Caki2 (cell line): Measurements from ENCODE around the gene TMC1. TPM values are rescaled to one million over a fixed set of nuclear protein-coding genes. Genes with fewer than 3 reads are reported as not detected.
"Not testable (repeated sequence)": the region's sequence is repeated elsewhere in the genome, so short reads cannot be mapped to it uniquely, and the experiment has no call there.

Experiments used
- DNase-seq: peaks from one replicate; pipeline ENCODE4 v3.0.0-alpha.2; 2015; ENCODE audit warnings: low read depth
- in situ Hi-C: cut with HindIII; loops from 2 replicates; pipeline ENCODE4 v1.10.0; 2016; ENCODE audit warnings: low sequenced_read_pairs, low pct_unique_long_range_greater_than_20kb, mixed read lengths
- total RNA-seq: library from RNA; depleted of rRNA; stranded (reverse); fragments of >200 nt; shearing (Covaris generic); gene quantifications from 2 replicates; pipeline ENCODE4 v1.2.3, GENCODE V29; 2014; ENCODE audit warnings: low replicate concordance; rRNA removed

The TMC1 gene
- total RNA-seq: not detected in 2 replicates

DNA sequence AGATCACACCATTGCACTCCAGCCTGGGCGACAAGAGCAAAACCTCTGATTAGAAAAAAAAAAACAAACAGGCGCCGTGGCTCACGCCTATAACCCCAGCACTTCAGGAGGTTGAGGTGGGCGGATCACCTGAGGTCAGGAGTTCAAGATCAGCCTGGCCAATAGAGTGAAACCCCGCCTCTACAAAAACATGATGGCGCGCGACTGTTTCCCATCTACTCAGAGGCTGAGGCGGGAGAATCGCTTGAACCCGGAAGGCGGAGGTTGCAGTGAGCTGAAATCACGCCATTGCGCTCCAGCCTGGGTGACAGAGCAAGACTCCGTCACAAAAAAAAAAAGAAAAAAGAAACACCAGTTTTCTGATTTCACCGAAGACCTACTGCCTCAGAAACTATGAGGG, at the start of gene TMC1:
Gene TMC1, plus strand, starts transcription at position 193 of the 400 bp plus-strand sequence. CDS start 127,041 bp downstream, outside the sequence.
- in situ Hi-C loops, DNase-seq: not testable (repeated sequence)

- DNase-seq: peak; percentile 46
- in situ Hi-C loops: no loop called here
These were observed 47.7 kb upstream of the TMC1 start for GRCh38 chr9:72473474-72474261.

- in situ Hi-C loops: no loop called here
These were observed 46.7 kb upstream of the TMC1 start for GRCh38 chr9:72474676-72475075.

GRCh38 chr9:72476100-72476499, 45.3 kb upstream of the TMC1 start:
- in situ Hi-C loops: no loop called here
- no peak for DNase-seq

More at GRCh38 chr9:72474676-72475075, 46.7 kb upstream of the TMC1 start:
- DNase-seq: no peak

- DNase-seq: peak; percentile 82
- in situ Hi-C loops: no loop called here
These were observed 44.6 kb upstream of the TMC1 start for GRCh38 chr9:72476617-72477437.

- in situ Hi-C loops: no loop called here
- DNase-seq: peak; percentile 84
These were observed 43.4 kb upstream of the TMC1 start for GRCh38 chr9:72477930-72478518.

DNA sequence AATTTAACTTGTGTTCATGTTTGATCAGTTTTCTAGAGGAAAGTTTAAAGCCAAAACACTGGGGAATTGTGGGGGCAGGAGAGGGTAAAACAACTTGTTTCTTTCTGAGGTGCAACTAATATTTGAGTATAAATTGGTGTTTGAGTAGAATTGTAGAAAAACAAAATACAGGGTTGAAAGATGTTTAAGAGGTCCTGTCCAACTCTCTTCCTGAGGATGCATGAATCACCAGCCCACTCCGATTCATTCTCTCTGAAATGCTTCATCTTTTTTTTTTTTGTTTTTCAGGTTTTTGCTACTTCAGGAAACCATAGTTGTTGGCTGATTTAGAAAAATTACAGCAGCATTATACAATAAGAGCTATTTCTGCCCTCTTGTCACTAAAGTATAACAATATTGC, 42.4 kb upstream of the TMC1 start:
- in situ Hi-C loops: no loop called here
- no peak for DNase-seq

DNA sequence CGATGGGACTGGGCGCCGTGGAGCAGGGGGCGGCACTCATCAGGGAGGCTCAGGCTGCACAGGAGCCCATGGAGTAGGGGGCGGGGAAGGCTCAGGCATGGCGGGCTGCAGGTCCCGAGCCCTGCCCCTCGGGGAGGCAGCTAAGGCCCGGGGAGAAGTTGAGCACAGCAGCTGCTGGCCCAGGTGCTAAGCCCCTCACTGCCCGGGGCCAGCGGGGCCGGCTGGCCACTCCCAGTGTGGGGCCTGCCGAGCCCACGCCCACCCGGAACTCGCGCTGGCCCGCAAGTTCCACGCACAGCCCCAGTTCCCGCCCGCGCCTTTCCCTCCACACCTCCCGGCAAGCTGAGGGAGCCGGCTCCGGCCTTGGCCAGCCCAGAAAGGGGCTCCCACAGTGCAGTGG, 41.1 kb upstream of the TMC1 start:
- DNase-seq, in situ Hi-C loops: not testable (repeated sequence)

DNA sequence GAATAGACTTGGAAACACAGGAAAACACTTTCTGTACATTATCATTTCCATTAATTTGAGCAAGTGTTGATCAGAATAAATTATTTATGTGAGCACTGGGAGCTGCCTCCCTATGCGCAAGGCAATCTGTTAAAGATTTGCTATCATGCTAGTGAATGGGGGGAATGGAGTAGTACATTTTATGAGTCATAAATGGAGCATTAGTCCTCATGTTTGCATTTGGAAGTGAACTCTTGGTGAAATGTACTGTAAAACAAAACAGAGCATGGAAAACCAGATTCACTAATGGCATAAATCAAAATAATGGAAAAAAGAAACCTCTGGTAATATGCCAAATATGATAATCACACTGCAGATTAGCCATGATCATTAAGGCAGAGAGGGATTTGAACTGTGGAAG, 40.5 kb upstream of the TMC1 start:
- in situ Hi-C loops: no loop called here

GRCh38 chr9:72485821-72486593, 35.4 kb upstream of the TMC1 start:
- DNase-seq: peak; percentile 74

More for the DNA sequence above, 40.5 kb upstream of the TMC1 start:
- peak; percentile 61 for DNase-seq

GRCh38 chr9:72486594-72486955, 34.8 kb upstream of the TMC1 start:
- in situ Hi-C loops: no loop called here
- no peak for DNase-seq

More at GRCh38 chr9:72485821-72486593, 35.4 kb upstream of the TMC1 start:
- in situ Hi-C loops: no loop called here

GRCh38 chr9:72487665-72488064, 33.7 kb upstream of the TMC1 start:
- DNase-seq, in situ Hi-C loops: not testable (repeated sequence)

DNA sequence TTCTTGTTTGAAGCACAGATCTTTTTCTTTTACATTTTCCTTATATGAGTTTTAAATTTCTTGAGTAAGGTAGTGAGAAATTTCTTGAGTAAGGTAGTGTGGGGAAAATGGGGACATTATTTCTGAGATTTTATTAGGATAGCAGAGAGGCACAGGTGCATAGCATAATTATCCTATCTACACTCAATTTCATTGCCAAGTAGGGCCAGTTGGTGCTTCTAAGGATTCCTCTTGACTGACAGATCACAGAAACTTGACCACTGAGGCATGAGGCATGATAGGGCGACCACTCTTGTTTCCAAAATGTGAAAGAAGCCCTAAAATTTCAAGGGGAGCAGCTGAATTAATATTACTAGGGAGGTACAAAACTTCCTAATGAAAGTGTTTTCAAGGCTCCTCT, 31.4 kb upstream of the TMC1 start:
- no peak for DNase-seq
- in situ Hi-C loops: no loop called here

DNA sequence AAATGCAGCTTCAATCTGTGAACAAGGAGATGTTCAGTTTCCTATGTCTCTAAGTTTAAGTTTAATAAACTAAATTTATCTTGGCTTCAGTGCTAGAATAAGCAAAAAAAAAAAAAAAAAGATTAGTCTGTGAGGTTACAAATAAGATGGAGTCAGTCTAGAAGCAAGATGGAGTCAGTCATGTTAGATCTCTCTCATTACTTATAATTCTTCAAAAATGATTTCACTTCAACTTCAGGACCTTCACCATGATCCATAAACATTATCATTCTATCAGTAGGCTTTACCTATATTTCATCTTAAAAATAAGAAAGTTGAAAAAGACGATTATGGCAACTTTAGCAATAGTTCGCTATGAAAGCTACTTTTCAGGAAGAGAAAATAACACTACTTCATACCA, 30.2 kb upstream of the TMC1 start:
- no peak for DNase-seq
- in situ Hi-C loops: no loop called here

GRCh38 chr9:72494051-72494450, 27.4 kb upstream of the TMC1 start:
- in situ Hi-C loops: no loop called here
- DNase-seq: no peak

DNA sequence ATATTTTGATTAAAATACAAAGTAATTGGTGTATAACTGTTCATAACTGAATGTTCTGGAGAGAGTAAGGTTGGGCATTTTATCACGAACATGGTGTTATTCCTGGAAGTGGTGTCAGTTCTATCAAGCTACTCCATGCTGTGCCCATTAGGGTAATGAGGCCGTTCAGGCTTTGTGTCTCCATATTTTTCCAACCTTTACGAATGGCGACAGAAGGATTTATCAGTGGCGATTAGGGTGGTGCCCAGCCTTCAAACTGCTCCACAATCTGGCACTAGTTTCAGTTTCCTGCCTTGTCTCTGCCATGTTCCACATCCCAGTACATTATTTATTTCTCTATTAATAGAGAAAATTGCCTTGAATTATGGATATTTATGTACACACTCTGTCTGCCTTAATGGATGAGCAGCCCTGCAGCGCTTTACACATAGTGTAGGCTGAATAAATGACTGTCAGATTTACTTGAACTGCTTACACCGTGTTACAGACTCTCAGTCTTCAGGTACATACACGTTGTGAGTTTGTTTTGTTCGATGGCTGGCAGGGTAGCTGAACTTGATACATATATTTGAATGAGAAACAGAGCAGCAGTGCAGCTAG, 23.9 kb upstream of the TMC1 start:
- DNase-seq: no peak
- in situ Hi-C loops: no loop called here

DNA sequence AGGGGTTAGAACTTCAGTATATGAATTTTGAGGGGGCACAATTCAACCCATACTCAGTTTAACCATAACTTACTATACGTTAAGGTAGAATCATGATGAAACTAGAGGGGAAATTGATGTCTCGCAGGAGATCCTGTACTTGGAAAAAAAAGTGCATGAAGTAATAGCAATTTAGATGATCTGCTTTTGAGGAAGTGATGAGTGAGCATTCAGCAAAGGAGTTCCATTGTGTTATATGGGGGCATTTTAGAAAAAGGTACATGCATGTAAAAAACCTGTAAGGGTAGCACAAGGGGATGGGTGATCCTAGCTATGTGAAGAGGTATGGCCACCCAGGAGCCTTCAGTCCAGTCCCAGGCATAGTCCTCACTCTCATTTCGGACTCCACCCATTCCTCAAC, 14.8 kb upstream of the TMC1 start:
- in situ Hi-C loops: no loop called here
- DNase-seq: no peak

- in situ Hi-C loops: no loop called here
- DNase-seq: no peak
These were observed 12.4 kb upstream of the TMC1 start for GRCh38 chr9:72509053-72509452.
